HEK293 (cell line): Measurements from ENCODE around the gene GLO1.
A peak's percentile ranks its signal among the peaks of the same experiment; 100 is the strongest.

ENCODE experiments used
- CTCF ChIA-PET: fragments of 350-600 bp; formaldehyde crosslinking; extraction: SDS; loops from one replicate; lab custom pipeline; 2021; ENCODE audit warnings: antibody characterized with exemption; lab: Yijun Ruan, JAX
- POLR2A ChIA-PET: fragments of 300-600 bp; formaldehyde crosslinking; extraction: SDS; loops from one replicate; lab custom pipeline; 2020; ENCODE audit warnings: antibody characterized with exemption, inconsistent platforms; lab: Yijun Ruan, JAX
- H3K27ac ChIP-seq: fragments of 200-500 bp; sonication (Bioruptor generic); 2 replicates; pipeline ENCODE4 v1.5.1; 2014; ENCODE audit warnings: low read depth, low read length, control low read depth, inconsistent platforms; ENCODE audit errors: extremely low read depth
- H3K36me3 ChIP-seq, 2 experiments: fragments of 200-500 bp in 1 of 2; sonication (Bioruptor generic) in 1 of 2; 1 replicate in 1 of 2; 2 replicates in 1 of 2; pipeline ENCODE4 v1.5.1; 2014 to 2017; ENCODE audit warnings: inconsistent platforms in 2 of 2, low read length in 2 of 2; ENCODE audit not compliant: control insufficient read depth in 2 of 2, insufficient read depth in 1 of 2
- H3K4me1 ChIP-seq: fragments of 200-500 bp; sonication (Bioruptor generic); 2 replicates; pipeline ENCODE4 v1.5.1; 2014; ENCODE audit warnings: mild to moderate bottlenecking, low read length, inconsistent platforms; ENCODE audit not compliant: control insufficient read depth, insufficient read depth
- H3K4me3 ChIP-seq: 2 replicates; pipeline ENCODE4 v1.5.1; 2011; ENCODE audit warnings: low read depth, mild to moderate bottlenecking, control low read depth, low read length, moderate library complexity
- H3K9me3 ChIP-seq: fragments of 200-500 bp; sonication (Bioruptor generic); 2 replicates; pipeline ENCODE4 v1.5.1; 2014; ENCODE audit warnings: low read depth, low read length, inconsistent platforms; ENCODE audit not compliant: control insufficient read depth, insufficient read depth
- ELK4 ChIP-seq: IDR thresholded peaks from 2 replicates; pipeline ENCODE4 v1.6.1; 2011; ENCODE audit warnings: mild to moderate bottlenecking, low read depth, low read length, borderline replicate concordance
- FEZF1 ChIP-seq: fragments of 450-650 bp; formaldehyde crosslinking; IDR thresholded peaks from 2 replicates; pipeline ENCODE4 v1.5.1; 2016; ENCODE audit warnings: missing biosample characterization, missing genetic modification characterization
- PBX3 ChIP-seq: sonication (generic); formaldehyde crosslinking; IDR thresholded peaks from 2 replicates; pipeline ENCODE4 v1.8.1; 2022; ENCODE audit warnings: mild to moderate bottlenecking, moderate library complexity, missing genetic modification reagents
- PRDM10 ChIP-seq: fragments of 450-650 bp; formaldehyde crosslinking; IDR thresholded peaks from 2 replicates; pipeline ENCODE4 v1.5.1; 2016; ENCODE audit warnings: missing biosample characterization, missing genetic modification characterization
- SALL2 ChIP-seq: fragments of 450-650 bp; formaldehyde crosslinking; IDR thresholded peaks from 2 replicates; pipeline ENCODE4 v1.5.0; 2017; ENCODE audit warnings: missing biosample characterization, mild to moderate bottlenecking, missing genetic modification characterization, borderline replicate concordance
- SCRT1 ChIP-seq: fragments of 450-650 bp; formaldehyde crosslinking; IDR thresholded peaks from 2 replicates; pipeline ENCODE4 v1.5.1; 2016; ENCODE audit warnings: missing biosample characterization, missing genetic modification characterization, borderline replicate concordance
- ZBTB17 ChIP-seq: fragments of 450-650 bp; formaldehyde crosslinking; IDR thresholded peaks from 2 replicates; pipeline ENCODE4 v1.5.1; 2016; ENCODE audit warnings: missing biosample characterization, missing genetic modification characterization
- ZBTB6 ChIP-seq: fragments of 450-650 bp; formaldehyde crosslinking; IDR thresholded peaks from 2 replicates; pipeline ENCODE4 v1.5.1; 2017; ENCODE audit warnings: missing biosample characterization, missing genetic modification characterization
- ZFP3 ChIP-seq: fragments of 450-650 bp; formaldehyde crosslinking; IDR thresholded peaks from 2 replicates; pipeline ENCODE4 v1.5.1; 2016; ENCODE audit warnings: low read depth, missing biosample characterization, missing genetic modification characterization
- ZNF133 ChIP-seq: fragments of 450-650 bp; formaldehyde crosslinking; IDR thresholded peaks from 2 replicates; pipeline ENCODE4 v1.5.1; 2016; ENCODE audit warnings: missing biosample characterization, missing genetic modification characterization
- ZNF146 ChIP-seq: fragments of 450-650 bp; formaldehyde crosslinking; IDR thresholded peaks from 2 replicates; pipeline ENCODE4 v1.5.1; 2016; ENCODE audit warnings: missing biosample characterization, missing genetic modification characterization
- ZNF16 ChIP-seq: fragments of 450-650 bp; formaldehyde crosslinking; IDR thresholded peaks from 2 replicates; pipeline ENCODE4 v1.5.1; 2016; ENCODE audit warnings: low read depth, missing biosample characterization, missing genetic modification characterization
- ZNF23 ChIP-seq: fragments of 450-650 bp; formaldehyde crosslinking; IDR thresholded peaks from 2 replicates; pipeline ENCODE4 v1.5.1; 2016; ENCODE audit warnings: missing biosample characterization, missing genetic modification characterization, borderline replicate concordance
- ZNF24 ChIP-seq: fragments of 450-650 bp; formaldehyde crosslinking; IDR thresholded peaks from 2 replicates; pipeline ENCODE4 v1.5.1; 2016; ENCODE audit warnings: missing biosample characterization, missing genetic modification characterization
- ZNF26 ChIP-seq: fragments of 450-650 bp; formaldehyde crosslinking; IDR thresholded peaks from 2 replicates; pipeline ENCODE4 v1.5.1; 2016; ENCODE audit warnings: missing biosample characterization, missing genetic modification characterization
- ZNF362 ChIP-seq: fragments of 450-650 bp; formaldehyde crosslinking; IDR thresholded peaks from 2 replicates; pipeline ENCODE4 v1.5.1; 2016; ENCODE audit warnings: missing biosample characterization, missing genetic modification characterization
- ZNF514 ChIP-seq: fragments of 450-650 bp; formaldehyde crosslinking; IDR thresholded peaks from 2 replicates; pipeline ENCODE4 v1.5.1; 2016; ENCODE audit warnings: missing biosample characterization, missing genetic modification characterization
- ZNF561 ChIP-seq: fragments of 450-650 bp; IDR thresholded peaks from 2 replicates; pipeline ENCODE4 v1.5.1; 2018; ENCODE audit warnings: missing biosample characterization, missing genetic modification characterization, borderline replicate concordance
- ZNF645 ChIP-seq: fragments of 450-650 bp; formaldehyde crosslinking; IDR thresholded peaks from 2 replicates; pipeline ENCODE4; 2016; ENCODE audit warnings: missing biosample characterization, missing genetic modification characterization
- ZNF660 ChIP-seq: fragments of 450-650 bp; IDR thresholded peaks from 2 replicates; pipeline ENCODE4 v1.5.1; 2018; ENCODE audit warnings: missing biosample characterization, mild to moderate bottlenecking, missing genetic modification characterization
- ZSCAN16 ChIP-seq: fragments of 450-650 bp; formaldehyde crosslinking; IDR thresholded peaks from 2 replicates; pipeline ENCODE4 v1.5.1; 2016; ENCODE audit warnings: missing biosample characterization, missing genetic modification characterization
- ZSCAN4 ChIP-seq: fragments of 450-650 bp; formaldehyde crosslinking; IDR thresholded peaks from 2 replicates; pipeline ENCODE4 v1.5.1; 2017; ENCODE audit warnings: missing biosample characterization, missing genetic modification characterization
- ZSCAN5A ChIP-seq: fragments of 450-650 bp; formaldehyde crosslinking; IDR thresholded peaks from 2 replicates; pipeline ENCODE4 v1.5.1; 2016; ENCODE audit warnings: missing biosample characterization, missing genetic modification characterization

The GLO1 gene

GRCh38 chr6:38634518-38634917 is 68.4 kb downstream of the GLO1 start (continued):
- TF ChIP-seq ZNF23 (tag by site-specific recombination) = no peak
- TF ChIP-seq ZNF645 (tag by site-specific recombination) = no peak
- TF ChIP-seq ZBTB17 (tag by site-specific recombination) = peak; percentile 50; the same call in 1 of the 2 replicates
- no peak for TF ChIP-seq ZNF561
- 0 out of 2 replicates have a peak, but pooled peaks have one; percentile 26 for TF ChIP-seq PRDM10 (tag by site-specific recombination)
- TF ChIP-seq ZNF16 = no peak
- no peak for TF ChIP-seq ZNF133 (tag by site-specific recombination)
- no peak for TF ChIP-seq ZSCAN16 (tag by site-specific recombination)
- TF ChIP-seq ELK4 = no peak
- TF ChIP-seq, all 188 proteins: peak for 2

- Histone ChIP-seq H3K9me3 (no peaks in the 10 kb centered on the region), H3K36me3 (no peaks in the 10 kb centered on the region), H3K4me1 (no peaks in the 10 kb centered on the region), H3K27ac (no peak overlapping the region), H3K4me3 (no peak overlapping the region)
- TF ChIP-seq ZNF514 (tag by site-specific recombination) = no peak
- TF ChIP-seq SALL2 (tag by site-specific recombination) = no peak
- no peak for TF ChIP-seq ZNF146 (tag by site-specific recombination)
- TF ChIP-seq ZBTB6 = no peak
- no peak for TF ChIP-seq ZFP3 (tag by site-specific recombination)
- no peak for TF ChIP-seq ZNF24 (tag by site-specific recombination)
- no peak for TF ChIP-seq ZNF23 (tag by site-specific recombination)
- no peak for TF ChIP-seq ZSCAN5A (tag by site-specific recombination)
- no peak for TF ChIP-seq SCRT1
- TF ChIP-seq ZNF26 (tag by site-specific recombination) = no peak
- TF ChIP-seq ZSCAN4 (tag by site-specific recombination) = no peak
- TF ChIP-seq ZNF660 = no peak
- TF ChIP-seq ZNF362 (tag by site-specific recombination) = no peak
- TF ChIP-seq FEZF1 (tag by site-specific recombination) = no peak
- TF ChIP-seq PBX3 = no peak
- POLR2A ChIA-PET = no interaction called here
- CTCF ChIA-PET = no interaction called here
Observed at GRCh38 chr6:38632490-38632889, 70.5 kb downstream of the GLO1 start.
